KMS-11 (cell line): ENCODE results near the gene PUSL1.

Source experiments
- H2AFZ ChIP-seq: fragments of 200-600 bp; sonication (generic); 2 replicates; pipeline ENCODE4 v1.6.1; 2016; ENCODE audit warnings: antibody characterized with exemption, mixed run types, low read depth
- H3K27ac ChIP-seq: fragments of 200-600 bp; sonication (generic); 2 replicates; pipeline ENCODE4 v1.6.1; 2016; ENCODE audit warnings: mild to moderate bottlenecking, mixed run types
- H3K27me3 ChIP-seq: fragments of 200-600 bp; sonication (generic); 2 replicates; pipeline ENCODE4 v1.6.1; 2017; ENCODE audit warnings: mild to moderate bottlenecking, low read depth, mixed run types, moderate library complexity; ENCODE audit not compliant: insufficient read depth
- H3K36me3 ChIP-seq: fragments of 200-600 bp; sonication (generic); 2 replicates; pipeline ENCODE4 v1.6.1; 2017; ENCODE audit warnings: mild to moderate bottlenecking, mixed run types; ENCODE audit not compliant: insufficient read depth
- H3K4me1 ChIP-seq: fragments of 200-600 bp; sonication (generic); 2 replicates; pipeline ENCODE4 v1.6.1; 2016; ENCODE audit warnings: mild to moderate bottlenecking, low read depth, mixed run types; ENCODE audit not compliant: poor library complexity, severe bottlenecking
- H3K4me2 ChIP-seq: fragments of 200-600 bp; sonication (generic); 2 replicates; pipeline ENCODE4 v1.7.0; 2016; ENCODE audit warnings: mild to moderate bottlenecking, mixed run types
- H3K4me3 ChIP-seq: fragments of 200-600 bp; sonication (generic); IDR thresholded peaks from 2 replicates; pipeline ENCODE4 v1.6.1; 2017; ENCODE audit warnings: low read depth, low read length, mixed read lengths; ENCODE audit not compliant: insufficient read depth
- H3K79me2 ChIP-seq: fragments of 200-600 bp; sonication (generic); 2 replicates; pipeline ENCODE4 v1.6.1; 2016; ENCODE audit warnings: low read depth, mixed run types; ENCODE audit not compliant: insufficient read depth
- H3K9ac ChIP-seq: fragments of 200-600 bp; sonication (generic); 2 replicates; pipeline ENCODE4 v1.6.1; 2016; ENCODE audit warnings: mild to moderate bottlenecking, mixed run types
- H4K20me1 ChIP-seq: fragments of 200-600 bp; sonication (generic); 2 replicates; pipeline ENCODE4 v1.6.1; 2016; ENCODE audit warnings: mild to moderate bottlenecking, mixed run types; ENCODE audit not compliant: insufficient read depth
- CTCF ChIP-seq: fragments of 200-600 bp; sonication (generic); conservative IDR thresholded peaks from 2 replicates; pipeline ENCODE4 v1.6.1; 2017; ENCODE audit warnings: low read depth, mild to moderate bottlenecking, antibody characterized with exemption, low read length, moderate library complexity, mixed read lengths

PUSL1 gene

DNA sequence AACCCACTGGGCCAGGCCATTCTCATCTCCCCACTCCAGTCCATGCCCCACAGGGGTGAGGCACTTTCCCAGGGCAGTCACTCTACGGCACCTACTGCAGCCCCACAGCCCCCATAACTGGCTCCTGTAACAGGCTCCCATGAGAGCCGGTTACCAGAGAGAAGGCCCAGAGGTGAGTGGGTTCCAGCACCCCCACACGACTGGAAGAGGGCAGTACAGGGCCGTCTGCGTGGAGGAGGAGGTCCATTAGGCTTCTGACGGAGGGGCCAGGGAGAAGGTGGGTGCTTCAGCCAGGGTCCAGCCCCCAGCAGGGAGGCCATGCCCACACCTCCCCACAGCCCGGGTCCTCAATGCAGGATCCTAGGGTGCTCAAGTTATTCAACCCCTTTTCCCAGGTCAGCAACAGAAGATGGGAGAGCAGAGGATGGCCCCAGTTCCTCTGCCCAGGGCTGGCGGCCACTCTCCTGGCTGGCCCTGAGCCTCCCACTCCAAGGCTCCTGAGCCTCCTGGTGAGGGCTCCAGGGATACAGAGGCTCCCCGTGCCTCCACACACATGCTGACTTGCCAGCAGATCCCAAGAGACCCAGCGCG is 2.2 kb upstream of the PUSL1 start:
- Histone ChIP-seq H4K20me1 (no peaks in the 10 kb centered on the region), H3K9ac (peak overlapping the region; percentile 59), H3K27me3 (no peaks in the 10 kb centered on the region), H3K36me3 (no peaks in the 10 kb centered on the region), H3K4me3 (peak overlapping the region; percentile 69), H2AFZ (peak overlapping the region; percentile 42; the same call in 1 of the 2 replicates), H3K4me2 (peak overlapping the region; percentile 78), H3K27ac (peak overlapping the region; percentile 77), H3K4me1 (peaks cover 17% of the 10 kb centered on the region), H3K79me2 (peaks cover 35% of the 10 kb centered on the region)
- TF ChIP-seq CTCF: 0 out of 2 replicates have a peak, but pooled peaks have one; percentile 14

- Histone ChIP-seq H3K27ac (peak overlapping the region; percentile 47; the same call in 1 of the 2 replicates), H4K20me1 (no peaks in the 10 kb centered on the region), H3K27me3 (no peaks in the 10 kb centered on the region), H3K4me2 (peak overlapping the region; percentile 78), H3K79me2 (peaks cover 35% of the 10 kb centered on the region), H3K9ac (peak overlapping the region; percentile 59), H2AFZ (no peak overlapping the region; the same call in 1 of the 2 replicates), H3K4me1 (peaks cover 17% of the 10 kb centered on the region), H3K36me3 (no peaks in the 10 kb centered on the region), H3K4me3 (peak overlapping the region; percentile 69)
- no peak for TF ChIP-seq CTCF
Observed at GRCh38 chr1:1306661-1307260, 1.6 kb upstream of the PUSL1 start.

DNA sequence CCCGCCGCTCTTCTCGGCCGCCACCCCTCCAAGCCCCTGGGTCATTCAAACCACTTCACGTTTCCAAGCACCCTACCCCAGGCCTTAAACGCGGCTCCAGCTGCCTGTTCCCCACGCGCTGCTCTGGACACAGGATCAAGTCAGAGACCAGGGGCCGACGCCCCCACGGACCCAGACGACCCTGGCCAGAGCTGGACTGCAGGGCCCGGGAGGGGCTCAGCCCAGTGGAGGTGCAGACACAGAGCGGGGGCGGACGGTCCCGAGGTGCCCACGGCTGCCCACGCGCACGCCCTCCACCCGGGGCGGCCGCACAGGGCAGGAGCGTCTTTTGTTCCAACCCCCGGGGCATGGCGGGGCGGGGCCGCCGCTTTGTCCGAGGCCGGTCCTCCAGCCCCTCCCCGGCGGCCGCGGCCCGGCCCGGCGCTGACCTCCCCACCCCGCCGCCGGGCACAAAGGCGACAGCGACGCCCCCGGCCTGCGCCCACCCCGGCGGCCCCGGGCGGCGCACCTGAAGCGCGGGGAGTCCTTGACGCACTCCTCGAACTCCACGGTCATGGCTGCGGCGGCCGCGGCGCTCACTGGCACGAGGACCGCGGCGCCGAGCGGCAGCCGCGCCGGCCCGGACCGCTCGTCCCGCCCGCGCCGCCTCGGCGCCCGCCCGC is 1.0 kb upstream of the PUSL1 start:
- H3K4me3 ChIP-seq: peak overlapping the region; percentile 34
- H3K36me3 ChIP-seq: no peaks in the 10 kb centered on the region
- peak overlapping the region; percentile 47 for H3K27ac ChIP-seq
- H2AFZ ChIP-seq: peak overlapping the region; percentile 30; the same call in 1 of the 2 replicates
- no peaks in the 10 kb centered on the region for H3K27me3 ChIP-seq
- TF ChIP-seq CTCF: no peak
- H3K9ac ChIP-seq: peak overlapping the region; percentile 59
- peaks cover 35% of the 10 kb centered on the region for H3K79me2 ChIP-seq
- H3K4me1 ChIP-seq: peaks cover 17% of the 10 kb centered on the region
- H4K20me1 ChIP-seq: no peaks in the 10 kb centered on the region
- peak overlapping the region; percentile 78 for H3K4me2 ChIP-seq

DNA sequence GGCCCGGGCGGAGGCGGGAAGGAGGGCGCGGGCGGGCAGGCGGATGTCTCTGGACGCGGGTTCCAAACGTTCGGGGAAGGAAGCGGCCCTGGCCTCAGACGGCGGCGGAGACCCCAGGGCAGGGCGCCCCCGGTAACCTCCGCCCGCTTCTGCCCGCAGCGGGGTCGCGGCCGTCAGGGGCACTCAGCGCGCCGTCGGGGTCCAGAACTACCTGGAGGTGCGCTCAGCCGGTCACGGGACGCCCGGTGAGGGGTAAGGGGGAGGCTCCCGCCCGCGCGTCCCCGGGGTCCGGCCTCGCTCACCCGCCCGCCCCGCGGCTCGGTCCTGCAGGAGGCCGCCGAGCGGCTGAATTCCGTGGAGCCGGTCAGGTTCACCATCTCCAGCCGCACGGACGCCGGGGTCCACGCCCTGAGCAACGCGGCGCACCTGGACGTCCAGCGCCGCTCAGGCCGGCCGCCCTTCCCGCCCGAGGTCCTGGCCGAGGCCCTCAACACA is 406 bp downstream of the PUSL1 start:
- Histone ChIP-seq H3K79me2 (peaks cover 35% of the 10 kb centered on the region), H3K4me1 (peaks cover 17% of the 10 kb centered on the region), H2AFZ (peak overlapping the region; percentile 67), H3K27me3 (no peaks in the 10 kb centered on the region), H3K36me3 (no peaks in the 10 kb centered on the region), H4K20me1 (no peaks in the 10 kb centered on the region), H3K9ac (peak overlapping the region; percentile 89), H3K4me2 (peak overlapping the region; percentile 80), H3K27ac (peak overlapping the region; percentile 66), H3K4me3 (no peak overlapping the region)
- TF ChIP-seq CTCF: no peak
